Measurements from ENCODE around the gene MS4A14. TPM values are rescaled to one million over a fixed set of nuclear protein-coding genes. Genes with fewer than 3 reads are reported as not detected.

Gene MS4A14
- total RNA-seq, 1 experiment from 2014 or later = not detected

Other genes with a start within 250 kb of the MS4A14 start
- not detected in 2 replicates for gene MS4A6A, start 213.4 kb upstream of the MS4A14 start, total RNA-seq (2014; rRNA removed; shearing (Covaris generic))
- gene MS4A4E, start 153.3 kb upstream of the MS4A14 start, total RNA-seq (2014; rRNA removed; shearing (Covaris generic)) = not detected in 2 replicates
- not detected in 2 replicates for gene MS4A4A, start 115.8 kb upstream of the MS4A14 start, total RNA-seq (2014; rRNA removed; shearing (Covaris generic))
- not detected in 2 replicates for gene MS4A6E, start 69.2 kb upstream of the MS4A14 start, total RNA-seq (2014; rRNA removed; shearing (Covaris generic))
- gene MS4A7, start 17.9 kb upstream of the MS4A14 start, total RNA-seq (2014; rRNA removed; shearing (Covaris generic)) = not detected in 2 replicates
- gene MS4A5, start 33.1 kb downstream of the MS4A14 start, total RNA-seq (2014; rRNA removed; shearing (Covaris generic)) = not detected in 2 replicates
- gene MS4A1, start 59.4 kb downstream of the MS4A14 start, total RNA-seq (2014; rRNA removed; shearing (Covaris generic)) = not detected in 2 replicates
- gene MS4A12, start 96.3 kb downstream of the MS4A14 start, total RNA-seq (2014; rRNA removed; shearing (Covaris generic)) = not detected in 2 replicates
- gene MS4A13, start 118.9 kb downstream of the MS4A14 start, total RNA-seq (2014; rRNA removed; shearing (Covaris generic)) = not detected in 2 replicates

All from HT1080 (cell line).